Measurements from ENCODE around the gene SPDL1. TPM values are rescaled to one million over a fixed set of nuclear protein-coding genes. Genes with fewer than 3 reads are reported as not detected.

SPDL1 gene
- total RNA-seq, 1 experiment from 2014 or later = 72.6 TPM

- ChIA-PET CTCF (no interaction called here), POLR2A (no interaction called here)
- H3K27me3 ChIP-seq (ENCODE audit: control insufficient read depth, insufficient read depth, low read length) = no peaks in the 10 kb centered on the region
- H3K4me3 ChIP-seq (ENCODE audit: low read depth in 2 of 2, low read length in 2 of 2) = no peak overlapping the region
- DNase-seq (ENCODE audit: low read depth, low spot score) (no peak), ATAC-seq (no peak)
- no TSS peak for BruUV-seq (replicated peaks)
- no peak overlapping the region; the same call in 1 of the 2 replicates for H3K27ac ChIP-seq (ENCODE audit: low read length)
- intact Hi-C loops (cut with micrococcal nuclease; ENCODE audit: unreplicated experiment) (no loop called here), in situ Hi-C loops (cut with HindIII; ENCODE audit: low pct_unique_long_range_greater_than_20kb, low sequenced_read_pairs) (no loop called here)
- H3K36me3 ChIP-seq (ENCODE audit: control insufficient read depth, insufficient read depth, low read length) = peaks cover 2% of the 10 kb centered on the region; the same call in 1 of the 2 replicates
- TF ChIP-seq POLR2AphosphoS5 (IDR thresholded peaks at IDR 0.05; ENCODE audit: low read depth, low read length) = no peak
- TF ChIP-seq SIN3A (IDR thresholded peaks at IDR 0.05; ENCODE audit: borderline replicate concordance, insufficient read depth, low read depth, low read length) = no peak
- TF ChIP-seq REST (IDR thresholded peaks at IDR 0.05; ENCODE audit: insufficient read depth in 1 of 2, low read depth in 2 of 2, low read length in 1 of 2) = no peak
- TF ChIP-seq CTCF (IDR thresholded peaks at IDR 0.05) = no peak
- TF ChIP-seq TCF7L2 (IDR thresholded peaks at IDR 0.05; ENCODE audit: low read depth, low read length) = no peak
- no peaks in the 10 kb centered on the region for H3K4me1 ChIP-seq (ENCODE audit: control insufficient read depth, insufficient read depth, low read length)
- peaks cover 8% of the 10 kb centered on the region; the same call in 1 of the 2 replicates for H3K9me3 ChIP-seq (ENCODE audit: control insufficient read depth, insufficient read depth, low read depth, low read length)
Observed at GRCh38 chr5:169607882-169608281, 24.3 kb downstream of the SPDL1 start.

- DNase-seq (ENCODE audit: low read depth, low spot score) = no peak
- no peak overlapping the region for H3K27ac ChIP-seq (ENCODE audit: low read length)
- H3K9me3 ChIP-seq (ENCODE audit: control insufficient read depth, insufficient read depth, low read depth, low read length) = peaks cover 8% of the 10 kb centered on the region; the same call in 1 of the 2 replicates
- no peak overlapping the region for H3K4me3 ChIP-seq (ENCODE audit: low read depth in 2 of 2, low read length in 2 of 2)
- BruUV-seq (replicated peaks) = no TSS peak
- in situ Hi-C loops (cut with HindIII; ENCODE audit: low pct_unique_long_range_greater_than_20kb, low sequenced_read_pairs) = no loop called here
- H3K27me3 ChIP-seq (ENCODE audit: control insufficient read depth, insufficient read depth, low read length) = no peaks in the 10 kb centered on the region
- ChIA-PET POLR2A (no interaction called here), CTCF (no interaction called here)
- intact Hi-C loops (cut with micrococcal nuclease; ENCODE audit: unreplicated experiment) = no loop called here
- TF ChIP-seq CTCF (IDR thresholded peaks at IDR 0.05) (no peak), TCF7L2 (IDR thresholded peaks at IDR 0.05; ENCODE audit: low read depth, low read length) (no peak), SIN3A (IDR thresholded peaks at IDR 0.05; ENCODE audit: borderline replicate concordance, insufficient read depth, low read depth, low read length) (no peak), REST (IDR thresholded peaks at IDR 0.05; ENCODE audit: insufficient read depth in 1 of 2, low read depth in 2 of 2, low read length in 1 of 2) (no peak), POLR2AphosphoS5 (IDR thresholded peaks at IDR 0.05; ENCODE audit: low read depth, low read length) (no peak)
- peak; percentile 17; the same call in 1 of the 2 replicates for ATAC-seq
- H3K36me3 ChIP-seq (ENCODE audit: control insufficient read depth, insufficient read depth, low read length) = no peaks in the 10 kb centered on the region
- H3K4me1 ChIP-seq (ENCODE audit: control insufficient read depth, insufficient read depth, low read length) = no peaks in the 10 kb centered on the region
Observed at GRCh38 chr5:169609716-169610115, 26.1 kb downstream of the SPDL1 start.

All from Panc1 (cell line).